IPS DF 6.9 (cell line): ENCODE data around the gene TRAPPC6A.

Experiments used
- DNase-seq: peaks from one replicate; pipeline ENCODE4 v3.0.0-alpha.2; 2013; ENCODE audit warnings: low read depth, low spot score
- H3K27ac ChIP-seq: one replicate; pipeline ENCODE4 v1.5.1; 2013; ENCODE audit warnings: low read length, control low read depth
- H3K27me3 ChIP-seq: 2 replicates; pipeline ENCODE4 v1.6.1; 2013; ENCODE audit warnings: mild to moderate bottlenecking, low read length; ENCODE audit not compliant: control insufficient read depth, insufficient read depth
- H3K36me3 ChIP-seq: 2 replicates; pipeline ENCODE4 v1.6.1; 2013; ENCODE audit warnings: low read length; ENCODE audit not compliant: control insufficient read depth, insufficient read depth
- H3K4me1 ChIP-seq: 2 replicates; pipeline ENCODE4 v1.6.1; 2013; ENCODE audit warnings: low read length; ENCODE audit not compliant: control insufficient read depth, insufficient read depth
- H3K4me3 ChIP-seq: 2 replicates; pipeline ENCODE4 v1.5.1; 2013; ENCODE audit warnings: mild to moderate bottlenecking, low read length
- H3K9me3 ChIP-seq: 2 replicates; pipeline ENCODE4 v1.6.1; 2013; ENCODE audit warnings: low read length, inconsistent platforms; ENCODE audit not compliant: control insufficient read depth, insufficient read depth
- WGBS: extraction: QIAGEN DNeasy Blood & Tissue Kit; methylation state at CpG from one replicate; pipeline ENCODE4 v1.1.7; 2013; ENCODE audit warnings: mixed read lengths, missing lambda C conversion rate; ENCODE audit not compliant: insufficient read length, insufficient coverage; 5-methylcytosine and 5-hydroxymethylcytosine counted together

Gene TRAPPC6A

DNA sequence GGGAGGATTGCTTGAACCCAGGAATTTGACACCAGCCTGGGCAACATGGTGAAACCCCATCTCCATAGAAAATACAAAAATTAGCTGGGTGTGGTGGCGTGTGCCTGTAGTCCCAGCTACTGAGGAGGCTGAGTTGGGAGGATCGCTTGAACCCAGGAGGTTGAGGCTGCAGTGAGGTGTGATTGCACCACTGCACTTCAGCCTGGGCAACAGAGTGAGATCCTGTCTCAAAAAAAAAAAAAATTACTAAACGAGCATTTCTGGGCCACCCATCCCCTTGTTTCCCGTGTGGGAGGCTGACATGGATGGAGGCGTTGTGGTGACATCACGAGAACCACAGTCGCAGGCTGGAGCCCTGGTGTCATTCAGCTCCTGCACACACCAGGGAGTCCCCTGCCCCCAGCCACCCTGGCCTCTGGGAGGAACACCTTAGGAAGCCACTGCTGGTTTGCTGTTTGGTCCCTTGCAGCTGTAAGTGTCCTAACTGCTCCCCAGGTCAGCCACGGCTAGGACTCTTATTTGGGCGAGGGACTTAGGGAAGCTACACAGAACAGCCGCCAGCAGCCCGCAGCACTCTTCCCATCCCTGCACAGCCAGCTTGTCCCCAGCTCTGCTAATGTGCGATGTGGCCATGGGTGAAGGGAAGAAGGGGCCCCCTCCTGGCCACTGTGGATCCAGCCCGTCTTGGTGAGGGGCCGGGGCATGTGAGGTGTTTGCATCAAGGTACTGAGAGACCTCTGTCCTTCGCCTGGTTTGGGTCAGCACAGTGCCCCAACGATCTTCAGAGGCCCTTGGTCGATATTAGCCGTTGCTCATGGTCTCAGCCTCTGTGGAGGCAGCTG lies 30.0 kb downstream of the TRAPPC6A start:
- Histone ChIP-seq H3K27ac (no peak overlapping the region), H3K36me3 (peaks cover 5% of the 10 kb centered on the region; the same call in 1 of the 2 replicates), H3K4me1 (peaks cover 5% of the 10 kb centered on the region; the same call in 1 of the 2 replicates), H3K27me3 (peaks cover 5% of the 10 kb centered on the region; the same call in 1 of the 2 replicates), H3K4me3 (no peak overlapping the region), H3K9me3 (no peaks in the 10 kb centered on the region)
- no CpG with 5 or more reads among the region's 18 CpGs for WGBS
- no peak for DNase-seq

DNA sequence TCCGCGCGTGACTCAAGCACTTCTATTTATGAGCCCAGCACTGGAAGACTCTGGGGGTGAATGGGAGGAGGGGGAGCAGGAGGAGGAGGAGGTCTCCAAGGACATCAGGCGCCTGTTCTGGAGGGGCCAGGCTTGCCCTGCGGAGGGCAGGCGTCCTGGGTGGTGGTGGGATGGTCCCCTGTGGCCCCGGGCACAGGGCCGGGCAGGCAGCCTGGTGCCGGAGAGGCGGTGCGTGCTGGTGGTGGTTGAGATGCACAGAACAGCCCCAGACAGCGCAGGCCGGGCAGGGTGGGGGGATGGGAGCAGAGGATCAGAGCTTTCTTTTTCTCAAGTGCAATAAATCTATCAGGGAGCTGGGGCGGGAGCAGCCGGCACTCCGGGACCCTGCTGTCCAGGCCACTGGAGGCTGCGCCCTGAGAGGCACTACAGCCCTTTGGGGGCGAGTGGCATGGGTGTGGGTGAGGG lies 31.3 kb downstream of the TRAPPC6A start:
- H3K27me3 ChIP-seq = no peaks in the 10 kb centered on the region
- WGBS = no CpG with 5 or more reads among the region's 18 CpGs
- H3K4me3 ChIP-seq = no peak overlapping the region
- no peak for DNase-seq
- H3K36me3 ChIP-seq = peaks cover 12% of the 10 kb centered on the region; the same call in 1 of the 2 replicates
- no peak overlapping the region for H3K27ac ChIP-seq
- peaks cover 1% of the 10 kb centered on the region; the same call in 1 of the 2 replicates for H3K4me1 ChIP-seq
- no peaks in the 10 kb centered on the region for H3K9me3 ChIP-seq

DNA sequence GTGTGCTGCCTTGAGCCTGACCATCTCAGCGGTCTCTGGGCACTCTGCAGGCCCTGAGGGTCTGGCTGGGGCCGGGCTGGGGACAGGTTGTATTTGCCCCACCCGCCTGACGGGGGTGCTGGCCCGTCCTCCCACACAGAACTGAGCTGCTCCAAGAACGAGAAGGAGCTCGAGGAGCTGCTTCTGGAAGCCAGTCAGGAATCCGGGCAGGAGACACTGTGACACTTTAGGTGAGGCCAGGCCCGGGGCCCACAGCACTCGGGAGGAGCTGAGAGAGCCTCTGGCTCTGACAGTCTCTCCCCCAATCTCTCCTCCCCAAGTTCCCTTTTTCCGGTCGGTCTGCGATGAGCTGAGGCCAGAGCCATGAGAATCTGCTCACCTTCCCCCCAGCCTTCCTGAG lies 31.8 kb downstream of the TRAPPC6A start:
- Histone ChIP-seq H3K27ac (no peak overlapping the region), H3K9me3 (no peaks in the 10 kb centered on the region), H3K4me1 (no peaks in the 10 kb centered on the region), H3K36me3 (peaks cover 15% of the 10 kb centered on the region; the same call in 1 of the 2 replicates), H3K27me3 (no peaks in the 10 kb centered on the region), H3K4me3 (no peak overlapping the region)
- no peak for DNase-seq
- no CpG with 5 or more reads among the region's 13 CpGs for WGBS

DNA sequence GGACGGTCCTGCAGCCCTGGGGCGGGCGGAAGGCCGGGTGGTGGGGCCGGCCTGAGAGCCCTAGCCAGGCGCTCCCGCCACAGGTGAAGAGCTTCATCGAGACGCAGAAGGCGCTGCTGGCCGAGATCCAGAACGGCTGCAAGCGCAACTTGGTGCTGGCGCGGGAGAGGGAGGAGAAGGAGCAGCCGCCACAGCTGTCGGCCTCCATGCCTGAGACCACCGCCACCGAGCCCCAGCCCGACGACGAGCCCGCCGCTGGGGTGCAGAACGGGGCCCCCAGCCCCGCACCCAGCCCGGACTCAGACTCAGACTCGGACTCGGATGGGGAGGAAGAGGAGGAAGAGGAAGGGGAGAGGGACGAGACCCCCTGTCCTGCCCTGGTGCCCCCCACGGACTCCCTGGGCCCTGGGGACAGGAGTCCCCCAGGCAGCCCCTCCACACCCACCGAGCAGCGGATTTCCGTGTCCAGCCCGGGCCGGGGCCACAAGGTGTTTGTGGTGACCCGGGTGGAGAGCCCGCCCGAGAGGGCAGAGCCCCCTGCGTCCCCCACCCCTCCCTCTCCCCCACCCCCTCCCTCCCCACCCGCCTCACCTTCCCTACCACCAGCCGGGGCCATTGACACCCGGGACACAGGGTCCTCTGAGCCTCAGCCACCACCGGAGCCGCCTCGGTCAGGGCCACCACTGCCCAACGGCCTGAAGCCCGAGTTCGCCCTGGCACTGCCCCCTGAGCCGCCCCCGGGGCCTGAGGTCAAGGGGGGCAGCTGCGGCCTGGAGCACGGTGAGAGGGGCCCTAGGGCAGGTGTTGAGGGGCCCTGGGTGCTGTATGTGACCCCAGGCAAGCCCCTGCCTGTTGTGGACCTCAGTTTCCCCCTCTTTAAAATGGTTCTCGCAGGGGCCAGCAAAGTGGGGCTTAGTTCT lies 32.5 kb downstream of the TRAPPC6A start:
- H3K27ac ChIP-seq = no peak overlapping the region
- H3K4me1 ChIP-seq = no peaks in the 10 kb centered on the region
- DNase-seq = no peak
- H3K27me3 ChIP-seq = no peaks in the 10 kb centered on the region
- no CpG with 5 or more reads among the region's 54 CpGs for WGBS
- H3K9me3 ChIP-seq = no peaks in the 10 kb centered on the region
- peaks cover 15% of the 10 kb centered on the region; the same call in 1 of the 2 replicates for H3K36me3 ChIP-seq
- H3K4me3 ChIP-seq = no peak overlapping the region

DNA sequence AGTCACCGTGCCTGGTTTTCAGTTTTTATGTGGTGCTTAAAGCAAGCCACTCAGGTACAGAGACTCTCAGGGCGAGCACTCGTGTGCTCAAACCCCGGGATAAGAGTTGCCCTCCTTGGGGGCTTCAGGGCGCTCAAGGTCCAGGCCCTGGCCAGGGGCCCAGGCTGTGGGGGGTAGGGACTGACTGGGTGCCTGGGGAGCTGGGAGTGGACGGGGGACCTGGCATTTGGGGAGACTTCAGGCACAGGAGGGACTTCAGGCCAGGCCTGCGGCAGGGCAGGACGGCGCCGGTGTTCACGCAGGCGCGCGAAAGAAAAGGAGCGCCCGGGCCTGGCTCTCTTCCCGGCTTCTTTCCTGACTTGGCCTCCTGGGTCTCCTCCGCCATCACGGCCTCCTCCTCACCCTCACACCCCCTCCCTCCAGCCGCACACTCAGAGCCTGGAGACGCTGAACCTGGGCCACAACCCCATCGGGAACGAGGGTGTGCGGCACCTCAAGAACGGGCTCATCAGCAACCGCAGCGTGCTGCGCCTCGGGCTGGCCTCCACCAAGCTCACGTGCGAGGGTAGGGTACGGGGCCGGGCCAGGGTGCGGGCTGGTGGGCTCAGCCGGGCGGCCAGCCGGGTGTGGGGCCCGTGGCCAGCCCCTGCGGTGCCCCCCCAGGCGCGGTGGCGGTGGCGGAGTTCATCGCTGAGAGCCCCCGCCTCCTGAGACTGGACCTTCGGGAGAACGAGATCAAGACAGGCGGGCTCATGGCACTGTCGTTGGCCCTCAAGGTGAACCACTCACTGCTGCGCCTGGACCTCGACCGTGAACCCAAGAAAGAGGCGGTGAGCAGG lies 33.4 kb downstream of the TRAPPC6A start:
- H3K36me3 ChIP-seq = peaks cover 15% of the 10 kb centered on the region; the same call in 1 of the 2 replicates
- H3K9me3 ChIP-seq = no peaks in the 10 kb centered on the region
- no peaks in the 10 kb centered on the region for H3K4me1 ChIP-seq
- no peaks in the 10 kb centered on the region for H3K27me3 ChIP-seq
- no CpG with 5 or more reads among the region's 53 CpGs for WGBS
- H3K27ac ChIP-seq = no peak overlapping the region
- no peak for DNase-seq
- no peak overlapping the region for H3K4me3 ChIP-seq

DNA sequence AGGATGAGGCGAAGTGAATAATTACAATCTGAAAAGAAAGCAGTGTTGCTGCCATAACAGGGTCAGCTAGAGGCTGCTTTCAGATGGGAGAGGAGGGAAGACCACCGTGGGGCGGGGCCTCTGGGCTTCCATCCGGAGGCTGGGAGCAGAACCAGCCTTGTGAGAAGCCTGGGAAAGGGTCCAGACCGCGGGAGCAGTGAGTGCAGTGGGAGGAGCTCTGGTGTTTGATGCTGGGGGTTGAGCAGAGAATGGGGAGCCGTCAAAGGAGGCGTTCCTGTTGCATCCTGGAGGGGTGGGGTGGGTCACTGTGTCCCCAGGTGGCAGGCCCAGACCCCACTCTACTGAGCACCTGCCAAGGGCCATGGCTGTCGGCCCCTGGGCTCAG lies 35.3 kb downstream of the TRAPPC6A start:
- Histone ChIP-seq H3K4me1 (peaks cover 1% of the 10 kb centered on the region; the same call in 1 of the 2 replicates), H3K36me3 (peaks cover 15% of the 10 kb centered on the region; the same call in 1 of the 2 replicates), H3K27ac (no peak overlapping the region), H3K4me3 (no peak overlapping the region), H3K27me3 (no peaks in the 10 kb centered on the region), H3K9me3 (no peaks in the 10 kb centered on the region)
- WGBS = no CpG with 5 or more reads among the region's 9 CpGs
- no peak for DNase-seq

DNA sequence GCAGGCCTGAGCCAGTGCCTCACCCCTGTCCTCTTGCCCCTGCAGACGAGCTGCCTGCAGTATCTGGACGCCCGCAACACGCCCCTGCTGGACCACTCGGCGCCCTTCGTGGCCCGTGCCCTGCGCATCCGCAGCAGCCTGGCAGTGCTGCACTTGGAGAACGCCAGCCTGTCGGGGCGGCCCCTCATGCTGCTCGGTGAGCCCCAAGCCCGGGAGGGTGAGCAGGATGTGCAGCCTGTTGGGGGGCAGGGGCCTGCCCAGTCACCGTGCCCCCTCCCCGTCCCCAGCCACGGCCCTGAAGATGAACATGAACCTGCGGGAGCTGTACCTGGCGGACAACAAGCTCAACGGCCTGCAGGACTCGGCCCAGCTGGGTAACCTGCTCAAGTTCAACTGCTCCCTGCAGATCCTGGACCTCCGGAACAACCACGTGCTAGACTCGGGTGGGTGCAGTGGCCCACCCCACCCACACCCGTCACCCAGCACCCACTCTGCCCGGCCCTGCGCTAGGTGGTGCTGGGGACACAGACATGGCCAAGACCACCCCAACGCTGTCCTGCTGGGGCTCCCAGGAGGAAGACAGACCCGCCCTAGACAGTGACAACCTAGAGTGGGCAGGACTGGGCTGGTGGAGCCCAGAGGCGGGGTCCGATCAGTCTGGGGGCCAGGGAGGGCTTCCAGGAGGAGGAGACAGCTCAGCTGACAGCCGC lies 35.9 kb downstream of the TRAPPC6A start:
- Histone ChIP-seq H3K36me3 (peaks cover 15% of the 10 kb centered on the region; the same call in 1 of the 2 replicates), H3K27me3 (no peaks in the 10 kb centered on the region), H3K9me3 (no peaks in the 10 kb centered on the region), H3K4me1 (peaks cover 1% of the 10 kb centered on the region; the same call in 1 of the 2 replicates), H3K27ac (no peak overlapping the region), H3K4me3 (no peak overlapping the region)
- no CpG with 5 or more reads among the region's 33 CpGs for WGBS
- DNase-seq = no peak

DNA sequence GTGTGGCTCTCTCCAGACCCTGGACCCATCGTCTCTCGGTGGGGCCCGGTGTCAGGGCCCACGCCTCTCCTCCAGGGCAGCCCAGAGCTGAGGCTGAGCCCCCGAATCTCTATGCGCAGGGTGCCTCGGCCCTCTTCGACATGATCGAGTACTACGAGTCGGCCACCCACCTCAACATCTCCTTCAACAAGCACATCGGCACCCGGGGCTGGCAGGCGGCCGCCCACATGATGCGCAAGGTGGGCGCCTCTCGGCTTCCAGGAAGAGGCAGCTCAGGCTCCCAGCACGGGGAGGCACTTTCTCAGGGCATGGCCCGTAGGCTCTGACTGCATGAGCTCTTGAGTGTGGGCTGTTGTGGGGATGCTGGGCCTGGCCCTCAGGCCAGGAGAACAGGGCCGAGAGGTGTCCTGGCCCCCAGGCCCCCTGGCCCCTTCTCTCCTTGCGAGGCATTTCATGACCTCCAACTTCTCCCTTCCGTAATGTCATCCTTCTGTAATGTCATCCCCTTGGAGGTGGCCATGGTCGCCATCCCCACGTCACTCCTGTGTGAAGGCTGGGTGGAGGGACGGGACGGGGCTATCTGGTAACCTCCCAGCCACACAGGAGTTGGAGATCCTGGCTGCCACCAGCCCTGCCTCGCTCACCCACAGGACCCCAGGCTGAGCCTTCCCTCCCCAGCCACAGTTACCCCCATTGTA lies 36.7 kb downstream of the TRAPPC6A start:
- peaks cover 15% of the 10 kb centered on the region; the same call in 1 of the 2 replicates for H3K36me3 ChIP-seq
- no CpG with 5 or more reads among the region's 28 CpGs for WGBS
- H3K4me1 ChIP-seq = peaks cover 1% of the 10 kb centered on the region
- no peak for DNase-seq
- H3K4me3 ChIP-seq = no peak overlapping the region
- H3K27ac ChIP-seq = no peak overlapping the region
- H3K27me3 ChIP-seq = no peaks in the 10 kb centered on the region
- H3K9me3 ChIP-seq = no peaks in the 10 kb centered on the region

DNA sequence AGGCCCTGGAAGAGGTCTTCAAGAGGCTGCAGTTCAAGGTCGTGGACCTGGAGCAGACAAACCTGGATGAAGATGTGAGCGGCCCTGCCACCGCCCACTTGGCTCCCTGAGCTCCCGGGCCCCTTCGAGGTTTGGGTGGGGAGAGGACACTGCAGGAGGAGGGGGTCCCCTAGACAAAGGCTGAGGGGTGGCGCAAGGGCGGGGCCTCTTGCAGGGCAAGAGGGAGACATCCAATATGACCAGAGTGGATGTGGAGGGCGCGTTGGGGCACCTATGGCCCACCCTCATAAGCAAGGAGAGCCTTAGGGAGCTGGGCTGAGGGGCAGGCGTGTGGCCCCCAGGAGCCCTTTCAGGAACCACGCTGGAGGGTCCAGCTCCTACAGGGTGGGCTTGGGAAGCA lies 37.5 kb downstream of the TRAPPC6A start:
- H3K27ac ChIP-seq = no peak overlapping the region
- no CpG with 5 or more reads among the region's 11 CpGs for WGBS
- H3K36me3 ChIP-seq = peaks cover 15% of the 10 kb centered on the region; the same call in 1 of the 2 replicates

More for the DNA sequence above, 37.5 kb downstream of the TRAPPC6A start:
- H3K4me3 ChIP-seq = no peak overlapping the region
- no peaks in the 10 kb centered on the region for H3K27me3 ChIP-seq
- no peaks in the 10 kb centered on the region for H3K9me3 ChIP-seq
- peaks cover 1% of the 10 kb centered on the region for H3K4me1 ChIP-seq
- no peak for DNase-seq
